Activated B cell treated with CpG ODN at 0.5 μM for 24 hours (primary cell): ENCODE results near the gene SEMA4G. TPM values are rescaled to one million over a fixed set of nuclear protein-coding genes. Genes with fewer than 3 reads are reported as not detected.

Experiments used
- ATAC-seq: fragments of 200-7000 bp; cut with Tn5 transposase; one replicate; pipeline ENCODE4 v1.10.0; 2021; ENCODE audit warnings: low read depth, mild to moderate bottlenecking, moderate library complexity
- CTCF ChIA-PET: fragments of 350-600 bp; sonication (Branson Sonifier 250); formaldehyde crosslinking; loops from one replicate; lab custom pipeline; 2021; ENCODE audit warnings: antibody characterized with exemption; lab: Charles Lee
- POLR2A ChIA-PET: fragments of 350-600 bp; sonication (Branson Sonifier 250); formaldehyde crosslinking; loops from one replicate; lab custom pipeline; 2021; ENCODE audit warnings: antibody characterized with exemption; lab: Charles Lee
- DNase-seq: peaks from one replicate; pipeline ENCODE4 v3.0.0; 2022
- H3K27ac Mint-ChIP-seq: one replicate; pipeline ENCODE4 v1.8.0; 2020; ENCODE audit warnings: mixed read lengths
- H3K27me3 Mint-ChIP-seq: one replicate; pipeline ENCODE4 v1.8.0; 2021; ENCODE audit warnings: mixed read lengths
- H3K36me3 Mint-ChIP-seq: one replicate; pipeline ENCODE4 v1.8.0; 2021; ENCODE audit warnings: low read depth, mixed read lengths
- H3K4me1 Mint-ChIP-seq: one replicate; pipeline ENCODE4 v1.8.0; 2021; ENCODE audit warnings: mixed read lengths
- H3K4me3 Mint-ChIP-seq: one replicate; pipeline ENCODE4 v1.8.0; 2020; ENCODE audit warnings: mild to moderate bottlenecking, mixed read lengths
- H3K9me3 Mint-ChIP-seq: one replicate; pipeline ENCODE4 v1.8.0; 2020; ENCODE audit warnings: mixed read lengths
- CTCF ChIP-seq: fragments of 200-600 bp; IDR thresholded peaks from one replicate; pipeline ENCODE4 v1.8.0; 2022; ENCODE audit warnings: antibody characterized with exemption, mild to moderate bottlenecking
- intact Hi-C: fragments of 100-400 bp; cut with micrococcal nuclease; formaldehyde crosslinking; loops from one replicate; pipeline ENCODE4 v1.15.1; 2024
- total RNA-seq: library from RNA; stranded (reverse); gene quantifications from 2 replicates; pipeline ENCODE4 v1.2.3, GENCODE V29; 2022

SEMA4G gene
- total RNA-seq, 1 donor from 2014 or later = 0.60 TPM

GRCh38 chr10:101011517-101012423 is 42.5 kb downstream of the SEMA4G start:
- no peak overlapping the region for H3K27ac Mint-ChIP-seq
- POLR2A ChIA-PET = no interaction called here
- TF ChIP-seq CTCF = no peak
- H3K4me3 Mint-ChIP-seq = no peak overlapping the region
- H3K36me3 Mint-ChIP-seq = peaks cover under 1% of the 10 kb centered on the region
- peaks cover 10% of the 10 kb centered on the region for H3K27me3 Mint-ChIP-seq
- no peaks in the 10 kb centered on the region for H3K9me3 Mint-ChIP-seq
- intact Hi-C loops = loop anchor here (5.0 kb wide), 1 partner anchor 99 kb away; the partner anchor contains the start of gene SLF2
- CTCF ChIA-PET = interaction anchor here (2.2 kb wide), 1 partner anchor 14 kb away, joined by 9 read pairs; no protein-coding TSS in a partner anchor
- ATAC-seq (no peak), DNase-seq (no peak)
- H3K4me1 Mint-ChIP-seq = peaks cover 15% of the 10 kb centered on the region

- H3K9me3 Mint-ChIP-seq = no peaks in the 10 kb centered on the region
- peak; percentile 89 for ATAC-seq
- intact Hi-C loops = loop anchor here (1.0 to 5.0 kb wide), 3 partner anchors 13 to 100 kb away; partner anchors contain the start of genes LZTS2, SEMA4G and SLF2
- no peak overlapping the region for H3K4me3 Mint-ChIP-seq
- peak; percentile 73 for TF ChIP-seq CTCF
- ChIA-PET POLR2A (no interaction called here), CTCF (no interaction called here)
- DNase-seq = peak; percentile 46
- peaks cover 18% of the 10 kb centered on the region for H3K27me3 Mint-ChIP-seq
- peak overlapping the region; percentile 1 for H3K27ac Mint-ChIP-seq
- H3K36me3 Mint-ChIP-seq = no peaks in the 10 kb centered on the region
- H3K4me1 Mint-ChIP-seq = peaks cover 15% of the 10 kb centered on the region
Measured at GRCh38 chr10:101012525-101013364, 43.4 kb downstream of the SEMA4G start.

GRCh38 chr10:101013365-101013825 is 44.1 kb downstream of the SEMA4G start:
- peaks cover 21% of the 10 kb centered on the region for H3K4me1 Mint-ChIP-seq
- peak overlapping the region; percentile 1 for H3K27ac Mint-ChIP-seq
- no peak overlapping the region for H3K4me3 Mint-ChIP-seq
- H3K36me3 Mint-ChIP-seq = no peaks in the 10 kb centered on the region
- no peak for DNase-seq
- no peak for ATAC-seq
- intact Hi-C loops = loop anchor here (1.0 to 5.0 kb wide), 3 partner anchors 14 to 101 kb away; partner anchors contain the start of genes LZTS2, SEMA4G and SLF2
- no peaks in the 10 kb centered on the region for H3K9me3 Mint-ChIP-seq
- CTCF ChIA-PET = interaction anchor here (1.2 to 1.8 kb wide), 3 partner anchors 11 to 20 kb away, joined by 4 to 12 read pairs (median 11); partner anchors contain the start of genes PDZD7 and SFXN3
- TF ChIP-seq CTCF = no peak
- POLR2A ChIA-PET = no interaction called here
- H3K27me3 Mint-ChIP-seq = peaks cover 23% of the 10 kb centered on the region

- TF ChIP-seq CTCF = no peak
- peaks cover 26% of the 10 kb centered on the region for H3K27me3 Mint-ChIP-seq
- no peaks in the 10 kb centered on the region for H3K9me3 Mint-ChIP-seq
- intact Hi-C loops = loop anchor here (1.0 to 5.0 kb wide), 4 partner anchors 18 to 452 kb away; partner anchors contain the start of gene SLF2
- DNase-seq (peak; percentile 70), ATAC-seq (peak; percentile 55)
- CTCF ChIA-PET = interaction anchor here (0.8 to 1.8 kb wide), 13 partner anchors 12 to 451 kb away, joined by 3 to 13 read pairs (median 4); partner anchors contain the start of genes LZTS2, PDZD7 and SFXN3
- no peak overlapping the region for H3K4me3 Mint-ChIP-seq
- POLR2A ChIA-PET = interaction anchor here (0.6 to 1.1 kb wide), 2 partner anchors 27 to 44 kb away, joined by 3 read pairs; no protein-coding TSS in a partner anchor
- H3K36me3 Mint-ChIP-seq = no peaks in the 10 kb centered on the region
- H3K27ac Mint-ChIP-seq = no peak overlapping the region
- H3K4me1 Mint-ChIP-seq = peaks cover 27% of the 10 kb centered on the region
Measured at GRCh38 chr10:101014230-101014884, 45.1 kb downstream of the SEMA4G start.
